H1 (cell line): Measurements from ENCODE around the gene KCNN1. TPM values are rescaled to one million over a fixed set of nuclear protein-coding genes. Genes with fewer than 3 reads are reported as not detected.
A peak's percentile ranks its signal among the peaks of the same experiment; 100 is the strongest.

Source experiments
- CTCF ChIA-PET: fragments of 300-600 bp; sonication (Branson Sonifier 250); formaldehyde crosslinking; loops from one replicate; lab custom pipeline; 2021; ENCODE audit not compliant: partially characterized antibody; lab: Charles Lee
- POLR2A ChIA-PET: fragments of 300-600 bp; sonication (Branson Sonifier 250); formaldehyde crosslinking; loops from one replicate; lab custom pipeline; 2021; ENCODE audit warnings: inconsistent platforms; ENCODE audit not compliant: partially characterized antibody; lab: Charles Lee
- DNase-seq, 2 experiments: peaks; one replicate each; pipeline versions ENCODE4 v3.0.0 to v3.0.0-alpha.2; 2010 to 2022; ENCODE audit warnings: low spot score in 2 of 2, low read depth in 1 of 2, mixed read lengths in 1 of 2
- FAIRE-seq: peaks from 2 replicates; lab custom pipeline; 2011; peaks lifted over from hg19 to GRCh38; lab: Jason Lieb, UNC
- H2AFZ ChIP-seq: 2 replicates; pipeline ENCODE4 v1.8.1; 2012; ENCODE audit warnings: low read length, inconsistent platforms
- H2AK5ac ChIP-seq: 2 replicates; pipeline ENCODE4 v1.6.1; 2013; ENCODE audit warnings: low read depth, low read length
- H2BK120ac ChIP-seq: replicated peaks from 2 replicates; pipeline ENCODE3; 2013; ENCODE audit warnings: low read depth, low read length, inconsistent platforms
- H2BK12ac ChIP-seq: 2 replicates; pipeline ENCODE4 v1.6.1; 2013; ENCODE audit warnings: low read depth, low read length
- H2BK15ac ChIP-seq: 2 replicates; pipeline ENCODE4 v1.6.1; 2013; ENCODE audit warnings: low read length
- H2BK20ac ChIP-seq: 2 replicates; pipeline ENCODE4 v1.6.1; 2013; ENCODE audit warnings: low read length
- H2BK5ac ChIP-seq: 2 replicates; pipeline ENCODE4 v1.6.1; 2013; ENCODE audit warnings: low read depth, low read length
- H3K14ac ChIP-seq: 2 replicates; pipeline ENCODE4 v1.6.1; 2013; ENCODE audit warnings: inconsistent platforms; ENCODE audit not compliant: insufficient read length
- H3K18ac ChIP-seq: 2 replicates; pipeline ENCODE4 v1.6.1; 2013; ENCODE audit warnings: low read length; ENCODE audit errors: extremely low read depth
- H3K23ac ChIP-seq: 2 replicates; pipeline ENCODE4 v1.6.1; 2013; ENCODE audit warnings: inconsistent platforms; ENCODE audit not compliant: insufficient read length
- H3K23me2 ChIP-seq: 2 replicates; pipeline ENCODE4 v1.6.1; 2013; ENCODE audit warnings: low read depth, low read length
- H3K27ac ChIP-seq: 2 replicates; pipeline ENCODE4 v1.6.1; 2011; ENCODE audit warnings: low read depth, low read length, inconsistent platforms
- H3K27me3 ChIP-seq, 4 experiments: replicated peaks in 1 of 4; 1 replicate in 1 of 4; 2 replicates in 3 of 4; pipeline versions ENCODE4 v1.6.1 to v1.8.1; 2011 to 2013; ENCODE audit warnings: low read length in 3 of 4, mild to moderate bottlenecking in 3 of 4, inconsistent platforms in 2 of 4, mixed read lengths in 2 of 4, moderate library complexity in 1 of 4; ENCODE audit not compliant: control insufficient read depth in 3 of 4, insufficient read depth in 3 of 4; ENCODE audit errors: extremely low read depth in 1 of 4
- H3K36me3 ChIP-seq, 4 experiments: 2 replicates each; pipeline versions ENCODE4 v1.6.1 to v1.8.1; 2011 to 2013; ENCODE audit warnings: mild to moderate bottlenecking in 4 of 4, low read length in 3 of 4, moderate library complexity in 2 of 4, control low read depth in 1 of 4, inconsistent platforms in 1 of 4; ENCODE audit not compliant: insufficient read depth in 4 of 4, control insufficient read depth in 2 of 4
- H3K4ac ChIP-seq: replicated peaks from 2 replicates; pipeline ENCODE3; 2013; ENCODE audit warnings: low read length, low read depth, mixed read lengths, inconsistent platforms; ENCODE audit not compliant: insufficient read length
- H3K4me1 ChIP-seq, 4 experiments: replicated peaks in 1 of 4; 1 replicate in 1 of 4; 2 replicates in 3 of 4; pipeline versions ENCODE4 v1.6.1 to v1.8.1; 2011 to 2013; ENCODE audit warnings: low read length in 3 of 4, inconsistent platforms in 2 of 4, mixed read lengths in 1 of 4; ENCODE audit not compliant: insufficient read depth in 4 of 4, control insufficient read depth in 3 of 4
- H3K4me2 ChIP-seq, 2 experiments: 2 replicates each; pipeline versions ENCODE4 v1.6.1 to v1.8.1; 2011 to 2013; ENCODE audit warnings: low read depth in 2 of 2, low read length in 2 of 2, control low read depth in 1 of 2, inconsistent platforms in 1 of 2, mild to moderate bottlenecking in 1 of 2; ENCODE audit not compliant: insufficient read depth in 1 of 2
- H3K4me3 ChIP-seq, 4 experiments: fragments of 200-600, 300-600 bp in 1 of 4; sonication (generic), shearing (Covaris generic), sonication (Bioruptor Twin) in 1 of 4; 2 replicates each; pipeline versions ENCODE4 v1.5.1 to v1.8.1; 2011 to 2016; ENCODE audit warnings: low read length in 4 of 4, low read depth in 3 of 4, control low read depth in 2 of 4, inconsistent platforms in 2 of 4, mild to moderate bottlenecking in 2 of 4, mixed read lengths in 1 of 4, moderate library complexity in 1 of 4; ENCODE audit not compliant: insufficient read depth in 2 of 4; ENCODE audit errors: extremely low read depth in 1 of 4
- H3K56ac ChIP-seq: replicated peaks from 2 replicates; pipeline ENCODE3; 2013; ENCODE audit warnings: low read depth, mild to moderate bottlenecking, mixed read lengths, low read length, inconsistent platforms; ENCODE audit not compliant: insufficient read length
- H3K79me1 ChIP-seq: 2 replicates; pipeline ENCODE4 v1.6.1; 2013; ENCODE audit warnings: low read depth, low read length, control low read depth
- H3K79me2 ChIP-seq, 2 experiments: 2 replicates each; pipeline versions ENCODE4 v1.6.1 to v1.8.1; 2012 to 2013; ENCODE audit warnings: low read length in 2 of 2, mild to moderate bottlenecking in 2 of 2, inconsistent platforms in 1 of 2; ENCODE audit not compliant: insufficient read depth in 2 of 2, control insufficient read depth in 1 of 2
- H3K9ac ChIP-seq, 4 experiments: replicated peaks in 1 of 4; 1 replicate in 1 of 4; 2 replicates in 3 of 4; pipeline versions ENCODE4 v1.6.1 to v1.8.1; 2011 to 2013; ENCODE audit warnings: low read depth in 3 of 4, low read length in 3 of 4, control low read depth in 2 of 4, mild to moderate bottlenecking in 2 of 4, moderate library complexity in 2 of 4, inconsistent platforms in 1 of 4; ENCODE audit errors: extremely low read depth in 1 of 4
- H3K9me3 ChIP-seq, 2 experiments: 2 replicates each; pipeline versions ENCODE4 v1.6.1 to v1.8.1; 2012 to 2013; ENCODE audit warnings: mild to moderate bottlenecking in 2 of 2, moderate library complexity in 2 of 2, control low read depth in 1 of 2, inconsistent platforms in 1 of 2, low read depth in 1 of 2, low read length in 1 of 2, mixed read lengths in 1 of 2; ENCODE audit not compliant: insufficient read depth in 2 of 2
- H4K20me1 ChIP-seq, 2 experiments: replicated peaks in 1 of 2; 2 replicates each; pipeline versions ENCODE3 to v1.8.1; 2011 to 2013; ENCODE audit warnings: inconsistent platforms in 2 of 2, low read length in 2 of 2, mild to moderate bottlenecking in 1 of 2; ENCODE audit not compliant: insufficient read depth in 2 of 2, control insufficient read depth in 1 of 2
- H4K5ac ChIP-seq: 2 replicates; pipeline ENCODE4 v1.6.1; 2013; ENCODE audit warnings: low read length, low read depth, mixed read lengths, inconsistent platforms; ENCODE audit not compliant: insufficient read length
- H4K8ac ChIP-seq: 2 replicates; pipeline ENCODE4 v1.8.0; 2013; ENCODE audit warnings: mild to moderate bottlenecking, moderate library complexity, low read length, inconsistent platforms; ENCODE audit not compliant: insufficient read depth; ENCODE audit errors: extremely low read depth
- H4K91ac ChIP-seq: replicated peaks from 2 replicates; pipeline ENCODE3; 2013; ENCODE audit warnings: low read length, mixed read lengths, inconsistent platforms; ENCODE audit not compliant: insufficient read length
- ASH2L ChIP-seq: fragments of 200-600, 300-600 bp; sonication (generic); IDR thresholded peaks from one replicate; pipeline ENCODE4 v1.7.1; 2017; ENCODE audit warnings: low read length
- ATF3 ChIP-seq: IDR thresholded peaks from 2 replicates; pipeline ENCODE4 v1.6.1; 2011; ENCODE audit warnings: low read depth, mild to moderate bottlenecking, low read length; ENCODE audit not compliant: insufficient read depth
- CBX8 ChIP-seq: fragments of 300-800, 300-1000 bp; sonication (generic); IDR thresholded peaks from 2 replicates; pipeline ENCODE4 v1.7.1; 2016; ENCODE audit warnings: low read depth, low read length, borderline replicate concordance
- E2F6 ChIP-seq: IDR thresholded peaks from 2 replicates; pipeline ENCODE4 v1.6.1; 2012; ENCODE audit warnings: inconsistent platforms
- EP300 ChIP-seq, 2 experiments: IDR thresholded peaks; 1 replicate in 1 of 2; 2 replicates in 1 of 2; pipeline ENCODE4 v1.6.1; 2011 to 2012; ENCODE audit warnings: low read depth in 2 of 2, low read length in 2 of 2, mild to moderate bottlenecking in 2 of 2, borderline replicate concordance in 1 of 2, inconsistent platforms in 1 of 2, moderate library complexity in 1 of 2
- JUND ChIP-seq: IDR thresholded peaks from 2 replicates; pipeline ENCODE4 v1.6.1; 2011; ENCODE audit warnings: mild to moderate bottlenecking, improper control_type of control experiment, low read length
- POLR2AphosphoS5 ChIP-seq: IDR thresholded peaks from 2 replicates; pipeline ENCODE4 v1.6.1; 2011; ENCODE audit warnings: low read depth, low read length
- POU5F1 ChIP-seq: IDR thresholded peaks from 2 replicates; pipeline ENCODE4 v1.6.1; 2011; ENCODE audit warnings: low read depth, mild to moderate bottlenecking, low read length, moderate library complexity
- RNF2 ChIP-seq: fragments of 200-900, 300-1000 bp; sonication (generic); IDR thresholded peaks from 2 replicates; pipeline ENCODE4 v1.7.1; 2016; ENCODE audit warnings: borderline replicate concordance, low read depth, mild to moderate bottlenecking, antibody characterized with exemption, low read length; ENCODE audit not compliant: poor library complexity, severe bottlenecking; ENCODE audit errors: missing control alignments
- SIN3A ChIP-seq, 2 experiments: IDR thresholded peaks in 1 of 2; conservative IDR thresholded peaks in 1 of 2; 2 replicates each; pipeline ENCODE4 v1.6.1; 2011 to 2012; ENCODE audit warnings: low read length in 2 of 2, improper control_type of control experiment in 1 of 2, low read depth in 1 of 2, mild to moderate bottlenecking in 1 of 2
- TEAD4 ChIP-seq: IDR thresholded peaks from 2 replicates; pipeline ENCODE4 v1.6.1; 2012; ENCODE audit warnings: low read depth, low read length, inconsistent platforms, mixed read lengths
- ZNF274 ChIP-seq: IDR thresholded peaks from 2 replicates; pipeline ENCODE4 v1.7.0; 2012; ENCODE audit warnings: low read length, borderline replicate concordance; ENCODE audit errors: extremely low read depth
- polyA plus RNA-seq, 7 experiments: library from polyadenylated mRNA; depleted of rRNA in 3 of 7; stranded (reverse) in 5 of 7; unstranded in 2 of 7; fragments of >200 nt in 5 of 7; fragments of 200-250 nt in 2 of 7; gene quantifications; 1 replicate in 5 of 7; 2 replicates in 1 of 7; 4 replicates in 1 of 7; pipeline versions ENCODE4 v1.2.1 to v1.2.3, GENCODE V29; 2011 to 2013; ENCODE audit warnings: missing spikeins in 2 of 7, mixed read lengths in 2 of 7
- total RNA-seq: library from RNA; stranded (reverse); fragmentation: NEBNext Ultra II Directional; extraction: Animal tissue kit (Norgen Biotek cat#: 25700); gene quantifications from 2 replicates; pipeline ENCODE4 v1.2.1, GENCODE V29; 2021

The KCNN1 gene
- total and polyA plus RNA-seq, 2 of the 8 experiments (the other 6 are each of a cell fraction or from before 2014, with no cell fraction given) = 11.0 to 12.5 TPM

GRCh38 chr19:17957885-17958284 lies 9.0 kb upstream of the KCNN1 start:
- peaks cover 3 to 21% (median 13%) of the 10 kb centered on the region in 4 experiments for H3K27me3 ChIP-seq
- CTCF ChIA-PET = interaction anchor here (0.7 to 21.5 kb wide), 7 partner anchors 11 to 38 kb away, joined by 3 to 271 read pairs (median 4); no protein-coding TSS in a partner anchor

More at GRCh38 chr19:17957885-17958284, 9.0 kb upstream of the KCNN1 start:
- no peak for FAIRE-seq
- Histone ChIP-seq H3K4me3 (no peak overlapping the region), H3K79me2 (no peaks in the 10 kb centered on the region), H3K9me3 (no peaks in the 10 kb centered on the region), H2BK12ac (no peak overlapping the region), H3K56ac (no peak overlapping the region), H3K27ac (no peak overlapping the region), H4K20me1 (peaks cover 0 to 3% of the 10 kb centered on the region in 2 experiments), H3K4me2 (no peak overlapping the region), H3K18ac (no peak overlapping the region), H4K8ac (no peak overlapping the region), H3K23ac (no peak overlapping the region), H2BK120ac (no peak overlapping the region), H3K4me1 (peaks cover 0 to 17% (median 5%) of the 10 kb centered on the region in 4 experiments; a peak in 6 of 7 replicates), H2BK15ac (no peak overlapping the region), H2AFZ (no peak overlapping the region), H4K5ac (no peak overlapping the region), H3K9ac (no peak overlapping the region), H2BK20ac (no peak overlapping the region), H3K79me1 (no peaks in the 10 kb centered on the region), H3K14ac (no peak overlapping the region), H3K36me3 (no peaks in the 10 kb centered on the region), H4K91ac (no peak overlapping the region), H2BK5ac (0 out of 2 replicates have a peak overlapping the region, but pooled peaks have one; percentile 10), H3K23me2 (no peaks in the 10 kb centered on the region), H2AK5ac (no peak overlapping the region), H3K4ac (no peak overlapping the region)
- no peak for TF ChIP-seq POU5F1
- TF ChIP-seq SIN3A (conservative IDR thresholded peaks at IDR 0.05 in 1 of 2, IDR thresholded peaks at IDR 0.05 in 1 of 2; ENCODE audit: low read depth in 1 of 2, low read length in 2 of 2) = no peak
- TF ChIP-seq JUND = no peak
- TF ChIP-seq RNF2 = no peak
- no peak for TF ChIP-seq EP300 (IDR thresholded peaks at IDR 0.05; ENCODE audit: borderline replicate concordance in 1 of 2, low read depth in 2 of 2, low read length in 2 of 2)
- no peak for TF ChIP-seq CBX8
- TF ChIP-seq ATF3 = no peak
- no peak for TF ChIP-seq ASH2L
- TF ChIP-seq ZNF274 = no peak
- no peak for TF ChIP-seq POLR2AphosphoS5
- TF ChIP-seq TEAD4 = no peak
- TF ChIP-seq E2F6 = no peak
- no peak for DNase-seq
- POLR2A ChIA-PET = interaction anchor here (0.8 to 2.1 kb wide), 7 partner anchors 9 to 97 kb away, joined by 3 to 7 read pairs (median 3); partner anchors contain the start of genes CCDC124 and KCNN1
